SK-N-MC (cell line): ENCODE data around the gene SIPA1L3.

ENCODE experiments used
- EZH2 ChIP-seq: fragments of 200-600 bp; sonication (generic); IDR thresholded peaks from one replicate; pipeline ENCODE4 v1.6.1; 2017; ENCODE audit warnings: antibody characterized with exemption
- FOXP2 ChIP-seq: optimal IDR thresholded peaks from 2 replicates; pipeline ENCODE3; 2011; ENCODE audit warnings: mild to moderate bottlenecking, moderate library complexity; ENCODE audit not compliant: insufficient read depth; ENCODE audit errors: extremely low read length, control extremely low read depth
- POLR2AphosphoS5 ChIP-seq: IDR thresholded peaks from 2 replicates; pipeline ENCODE4 v1.6.1; 2012; ENCODE audit warnings: mild to moderate bottlenecking, low read depth, low read length, borderline replicate concordance

DNA sequence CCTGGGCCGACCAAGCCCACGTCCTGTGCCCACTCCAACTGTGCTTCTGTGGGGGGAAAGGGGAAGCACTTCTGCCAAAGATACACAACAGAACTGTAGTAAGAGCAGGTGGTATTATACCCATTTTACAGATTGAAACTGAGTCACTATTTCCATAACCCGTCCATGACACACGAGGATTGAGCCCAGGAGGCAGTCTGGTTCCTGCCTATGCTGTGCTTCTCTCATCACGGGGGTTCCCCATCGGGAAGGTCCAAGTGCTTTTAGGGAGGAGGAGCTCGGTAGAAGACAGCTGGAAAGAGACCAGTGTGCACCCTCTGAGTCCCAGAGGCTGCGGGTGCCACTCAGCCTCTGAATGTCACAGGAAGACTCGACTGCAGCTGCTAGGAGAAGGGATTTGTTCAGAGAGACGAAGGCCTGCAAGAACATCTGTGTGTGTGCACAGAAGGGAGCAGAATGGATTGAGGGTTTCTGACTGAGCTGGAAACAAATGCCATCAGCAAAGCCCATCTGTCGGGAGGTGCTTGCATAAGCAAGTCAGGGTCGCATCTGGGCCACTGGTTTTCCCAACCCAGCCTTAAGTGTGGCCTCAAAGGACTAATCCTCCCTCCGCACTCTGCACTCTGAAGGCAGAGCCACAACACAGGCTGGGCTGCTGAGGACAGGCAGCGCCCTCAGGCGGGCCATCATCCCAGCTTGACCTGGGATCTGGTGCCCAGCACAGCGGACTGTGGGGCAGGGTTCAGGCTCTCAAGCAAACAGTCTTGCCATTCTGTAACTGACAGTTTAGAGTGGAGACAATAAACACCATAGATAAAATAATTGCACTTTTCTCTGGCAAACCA is 167.1 kb downstream of the SIPA1L3 start:
- no peak for TF ChIP-seq EZH2
- no peak for TF ChIP-seq POLR2AphosphoS5
- TF ChIP-seq FOXP2 = no peak
